NCI-H1417 treated with DMSO at 0.1 percent for 48 hours (cell line): Measurements from ENCODE around the gene MAPK14.

Source experiments
- DNase-seq: peaks from one replicate; lab custom pipeline; 2025; lab: John Stamatoyannopoulos, UW

MAPK14 gene

GRCh38 chr6:36035225-36035624 is 7.6 kb downstream of the MAPK14 start:
- DNase-seq, result no peak

- no peak for DNase-seq
These were observed 10.7 kb downstream of the MAPK14 start for GRCh38 chr6:36038120-36038876.

GRCh38 chr6:36039112-36039511 is 11.5 kb downstream of the MAPK14 start:
- DNase-seq, result no peak

- no peak for DNase-seq
These were observed 13.3 kb downstream of the MAPK14 start for GRCh38 chr6:36040958-36041357.

- DNase-seq, result no peak
These were observed 15.1 kb downstream of the MAPK14 start for GRCh38 chr6:36042618-36043260.

- no peak for DNase-seq
These were observed 22.0 kb downstream of the MAPK14 start for GRCh38 chr6:36049582-36049981.

- DNase-seq, result no peak
These were observed 22.7 kb downstream of the MAPK14 start for GRCh38 chr6:36050305-36050704.

- no peak for DNase-seq
These were observed 23.5 kb downstream of the MAPK14 start for GRCh38 chr6:36050947-36051710.

- DNase-seq, result no peak
These were observed 24.5 kb downstream of the MAPK14 start for GRCh38 chr6:36052097-36052496.

GRCh38 chr6:36053878-36054277 is 26.3 kb downstream of the MAPK14 start:
- DNase-seq, result no peak

GRCh38 chr6:36054415-36054814 is 26.8 kb downstream of the MAPK14 start:
- DNase-seq, result no peak

GRCh38 chr6:36054956-36055355 is 27.3 kb downstream of the MAPK14 start:
- no peak for DNase-seq

GRCh38 chr6:36056178-36056577 is 28.6 kb downstream of the MAPK14 start:
- no peak for DNase-seq

- DNase-seq, result no peak
These were observed 33.6 kb downstream of the MAPK14 start for GRCh38 chr6:36061236-36061635.

GRCh38 chr6:36062247-36062646 is 34.6 kb downstream of the MAPK14 start:
- DNase-seq, result no peak

- no peak for DNase-seq
These were observed 35.9 kb downstream of the MAPK14 start for GRCh38 chr6:36063318-36064060.

- no peak for DNase-seq
These were observed 37.3 kb downstream of the MAPK14 start for GRCh38 chr6:36064770-36065396.

- DNase-seq, result no peak
These were observed 38.3 kb downstream of the MAPK14 start for GRCh38 chr6:36065916-36066315.

GRCh38 chr6:36066817-36067216 is 39.2 kb downstream of the MAPK14 start:
- no peak for DNase-seq

GRCh38 chr6:36067374-36068011 is 39.9 kb downstream of the MAPK14 start:
- no peak for DNase-seq

- no peak for DNase-seq
These were observed 40.4 kb downstream of the MAPK14 start for GRCh38 chr6:36068012-36068392.
